ENCODE results near the gene SH3PXD2A.
"Not testable (repeated sequence)": the region's sequence is repeated elsewhere in the genome, so short reads cannot be mapped to it uniquely, and the experiment has no call there.

The SH3PXD2A gene

DNA sequence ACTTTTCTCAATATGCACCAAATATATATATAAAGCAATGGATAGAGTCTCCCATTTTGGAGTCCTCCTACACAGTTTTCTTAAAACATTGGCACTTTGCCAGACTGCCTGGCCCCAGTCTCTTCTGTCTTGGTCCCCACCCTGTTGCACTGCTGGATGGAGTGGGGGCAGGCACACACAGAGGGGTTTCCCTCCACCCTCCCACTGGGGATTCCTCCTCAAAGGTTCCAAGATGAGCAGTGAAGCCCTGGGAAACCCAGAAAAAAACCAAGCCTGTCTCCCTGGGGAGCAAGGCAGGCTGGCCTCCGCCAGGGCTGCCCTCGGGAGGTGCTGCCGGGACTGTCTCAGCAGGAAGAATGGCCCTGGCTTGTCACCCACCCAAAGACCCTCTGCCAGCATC, 68.0 kb downstream of the SH3PXD2A start:
- H3K4me3 ChIP-seq (ENCODE audit: low read length), result no peak overlapping the region
- H3K4me1 ChIP-seq (ENCODE audit: control insufficient read depth, insufficient read depth, low read length), result peaks cover 9% of the 10 kb centered on the region
- H3K9ac ChIP-seq (ENCODE audit: low read length), result no peak overlapping the region
- H3K27me3 ChIP-seq (ENCODE audit: control insufficient read depth, insufficient read depth, low read length), result no peaks in the 10 kb centered on the region
- H3K27ac ChIP-seq (ENCODE audit: low read depth, low read length), result no peak overlapping the region
- no peaks in the 10 kb centered on the region for H3K36me3 ChIP-seq (ENCODE audit: control insufficient read depth, insufficient read depth, low read length)

DNA sequence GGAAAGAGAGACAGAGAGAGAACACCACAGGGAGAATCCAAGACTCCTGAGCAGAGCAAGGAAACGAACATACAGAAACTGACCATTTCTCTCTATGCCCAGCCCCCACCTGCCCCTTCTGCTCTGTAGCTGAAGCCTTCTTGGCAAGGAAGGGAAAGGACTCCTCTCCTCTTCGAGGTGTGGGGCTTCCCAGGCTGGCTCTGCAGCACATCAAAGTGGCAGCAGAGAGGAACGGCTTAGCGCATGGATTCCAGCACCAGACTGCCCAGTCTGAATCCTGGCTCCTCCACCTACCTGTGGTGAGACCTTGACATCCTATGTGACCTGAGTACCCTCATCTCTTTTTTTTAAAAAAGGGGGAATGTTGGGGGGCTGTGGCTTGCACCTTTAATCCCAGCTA, 69.4 kb downstream of the SH3PXD2A start:
- Histone ChIP-seq H3K4me1 (ENCODE audit: control insufficient read depth, insufficient read depth, low read length) (peaks cover 9% of the 10 kb centered on the region), H3K27me3 (ENCODE audit: control insufficient read depth, insufficient read depth, low read length) (no peaks in the 10 kb centered on the region), H3K4me3 (ENCODE audit: low read length) (no peak overlapping the region), H3K27ac (ENCODE audit: low read depth, low read length) (no peak overlapping the region), H3K36me3 (ENCODE audit: control insufficient read depth, insufficient read depth, low read length) (no peaks in the 10 kb centered on the region), H3K9ac (ENCODE audit: low read length) (no peak overlapping the region)

DNA sequence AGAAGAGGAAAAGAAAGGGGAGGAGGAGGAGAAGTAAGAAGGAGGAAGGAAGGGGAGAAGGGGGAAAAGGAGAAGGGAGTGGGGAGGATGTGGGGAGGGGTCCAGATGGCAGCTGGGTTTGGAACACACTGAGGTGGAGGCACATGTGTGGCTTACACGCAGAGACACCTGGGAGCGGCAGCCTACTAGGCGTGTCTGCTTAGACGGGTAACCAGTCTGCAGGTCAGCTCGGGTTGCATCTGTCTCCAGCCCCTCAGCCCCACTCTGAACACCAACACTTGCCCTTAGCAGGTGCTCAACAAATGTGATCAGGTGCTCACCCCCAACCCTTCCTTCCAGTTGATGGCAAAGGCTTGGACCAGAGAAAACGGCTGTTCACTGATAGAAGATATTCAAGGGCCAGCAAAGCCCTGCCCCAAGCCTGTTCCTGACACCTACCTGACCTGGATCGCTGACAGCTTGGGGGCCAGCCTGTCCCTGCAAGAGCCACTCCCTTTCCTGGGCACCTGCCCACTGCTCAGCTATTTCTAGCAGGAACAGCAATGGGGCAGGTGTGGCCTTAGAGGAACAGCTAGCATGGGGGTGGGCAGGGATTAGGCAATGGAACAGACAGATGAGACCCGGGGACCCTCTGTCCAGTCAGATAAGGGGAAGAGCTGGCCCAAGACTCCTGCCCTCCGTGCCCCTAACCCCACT, 70.5 kb downstream of the SH3PXD2A start:
- H3K4me1 ChIP-seq (ENCODE audit: control insufficient read depth, insufficient read depth, low read length), result peaks cover 12% of the 10 kb centered on the region
- H3K9ac ChIP-seq (ENCODE audit: low read length), result no peak overlapping the region
- H3K4me3 ChIP-seq (ENCODE audit: low read length), result no peak overlapping the region
- H3K27ac ChIP-seq (ENCODE audit: low read depth, low read length), result no peak overlapping the region
- H3K36me3 ChIP-seq (ENCODE audit: control insufficient read depth, insufficient read depth, low read length), result no peaks in the 10 kb centered on the region
- H3K27me3 ChIP-seq (ENCODE audit: control insufficient read depth, insufficient read depth, low read length), result no peaks in the 10 kb centered on the region

DNA sequence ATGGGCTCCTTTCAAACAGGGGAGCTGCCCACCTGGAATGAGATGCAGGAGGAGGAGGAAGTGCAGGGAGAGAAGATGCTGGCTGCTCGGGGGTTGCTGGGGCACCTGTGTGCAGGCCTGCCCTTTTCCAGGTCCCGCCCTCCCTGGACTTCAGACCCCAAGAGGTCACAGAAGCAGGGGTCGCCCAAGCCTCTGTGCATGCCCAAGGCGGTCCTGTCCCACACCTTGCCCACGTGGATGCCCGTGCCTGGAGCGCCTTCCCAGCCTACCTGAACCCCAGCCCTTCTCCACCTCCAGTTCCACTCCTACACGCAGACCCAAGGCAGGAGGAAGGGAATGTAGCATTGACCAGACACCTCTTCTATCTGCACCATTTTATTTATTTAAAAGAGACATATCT, 71.3 kb downstream of the SH3PXD2A start:
- Histone ChIP-seq H3K27me3 (ENCODE audit: control insufficient read depth, insufficient read depth, low read length) (no peaks in the 10 kb centered on the region), H3K36me3 (ENCODE audit: control insufficient read depth, insufficient read depth, low read length) (no peaks in the 10 kb centered on the region), H3K4me3 (ENCODE audit: low read length) (no peak overlapping the region), H3K9ac (ENCODE audit: low read length) (no peak overlapping the region), H3K4me1 (ENCODE audit: control insufficient read depth, insufficient read depth, low read length) (peaks cover 17% of the 10 kb centered on the region), H3K27ac (ENCODE audit: low read depth, low read length) (no peak overlapping the region)

DNA sequence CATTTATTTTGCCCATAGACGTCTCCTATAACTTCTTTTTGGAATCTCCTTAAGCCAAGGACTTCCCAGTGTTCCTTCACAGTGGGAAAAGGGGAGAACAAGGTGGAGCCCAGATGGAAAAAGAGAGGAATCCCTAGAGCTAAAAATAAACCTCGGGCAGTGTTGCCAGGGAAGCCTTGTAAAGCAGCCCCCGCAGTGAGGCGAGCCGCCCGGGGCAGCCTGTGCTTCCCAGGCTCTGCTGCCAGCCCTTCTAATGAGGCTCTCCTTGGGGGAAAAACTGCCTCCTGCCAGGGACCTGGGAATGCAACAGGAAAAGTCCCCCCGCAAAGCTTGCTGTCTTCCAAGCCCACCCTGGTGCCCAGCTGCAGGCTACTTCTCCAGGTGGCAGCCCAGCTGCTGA, 71.7 kb downstream of the SH3PXD2A start:
- Histone ChIP-seq H3K9ac (ENCODE audit: low read length) (no peak overlapping the region), H3K4me3 (ENCODE audit: low read length) (no peak overlapping the region), H3K36me3 (ENCODE audit: control insufficient read depth, insufficient read depth, low read length) (no peaks in the 10 kb centered on the region), H3K27me3 (ENCODE audit: control insufficient read depth, insufficient read depth, low read length) (no peaks in the 10 kb centered on the region), H3K4me1 (ENCODE audit: control insufficient read depth, insufficient read depth, low read length) (peaks cover 17% of the 10 kb centered on the region), H3K27ac (ENCODE audit: low read depth, low read length) (no peak overlapping the region)

DNA sequence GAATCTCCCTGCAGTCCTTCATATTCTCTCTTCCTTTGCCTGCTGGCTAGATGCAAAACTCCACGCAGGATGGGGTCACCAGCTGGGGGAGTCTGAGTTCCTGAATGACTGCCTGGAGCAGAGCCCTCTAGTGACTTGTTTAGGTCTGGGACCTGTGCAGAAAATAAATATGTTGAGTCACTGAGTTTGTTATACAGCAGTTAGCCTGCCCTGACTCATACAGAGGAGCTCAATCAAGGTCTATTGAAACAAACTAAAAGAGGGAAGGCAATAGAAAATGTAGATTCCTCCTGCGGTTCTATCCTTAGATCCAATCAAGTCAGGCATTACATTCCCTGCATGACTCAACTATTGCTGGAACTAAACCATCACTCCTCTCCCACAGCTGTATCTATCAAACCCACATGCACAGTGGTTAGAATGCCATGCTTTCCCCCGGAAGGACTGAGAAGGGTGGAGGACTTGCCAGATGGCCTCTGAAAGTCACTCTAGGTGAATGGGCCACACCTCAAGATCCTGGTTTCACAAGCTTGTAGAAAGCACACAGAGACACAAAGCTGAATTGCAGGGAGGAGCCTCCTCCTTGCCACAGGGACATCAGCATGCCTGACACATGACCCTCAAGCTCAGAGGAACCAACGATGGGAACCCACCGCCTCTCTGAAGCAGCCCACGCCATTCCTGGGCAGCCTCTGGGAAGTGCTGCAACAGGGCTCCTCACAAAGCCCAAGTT, 73.9 kb downstream of the SH3PXD2A start:
- Histone ChIP-seq H3K27ac (ENCODE audit: low read depth, low read length) (no peak overlapping the region), H3K36me3 (ENCODE audit: control insufficient read depth, insufficient read depth, low read length) (no peaks in the 10 kb centered on the region), H3K4me3 (ENCODE audit: low read length) (no peak overlapping the region), H3K4me1 (ENCODE audit: control insufficient read depth, insufficient read depth, low read length) (peaks cover 17% of the 10 kb centered on the region), H3K9ac (ENCODE audit: low read length) (no peak overlapping the region), H3K27me3 (ENCODE audit: control insufficient read depth, insufficient read depth, low read length) (no peaks in the 10 kb centered on the region)

DNA sequence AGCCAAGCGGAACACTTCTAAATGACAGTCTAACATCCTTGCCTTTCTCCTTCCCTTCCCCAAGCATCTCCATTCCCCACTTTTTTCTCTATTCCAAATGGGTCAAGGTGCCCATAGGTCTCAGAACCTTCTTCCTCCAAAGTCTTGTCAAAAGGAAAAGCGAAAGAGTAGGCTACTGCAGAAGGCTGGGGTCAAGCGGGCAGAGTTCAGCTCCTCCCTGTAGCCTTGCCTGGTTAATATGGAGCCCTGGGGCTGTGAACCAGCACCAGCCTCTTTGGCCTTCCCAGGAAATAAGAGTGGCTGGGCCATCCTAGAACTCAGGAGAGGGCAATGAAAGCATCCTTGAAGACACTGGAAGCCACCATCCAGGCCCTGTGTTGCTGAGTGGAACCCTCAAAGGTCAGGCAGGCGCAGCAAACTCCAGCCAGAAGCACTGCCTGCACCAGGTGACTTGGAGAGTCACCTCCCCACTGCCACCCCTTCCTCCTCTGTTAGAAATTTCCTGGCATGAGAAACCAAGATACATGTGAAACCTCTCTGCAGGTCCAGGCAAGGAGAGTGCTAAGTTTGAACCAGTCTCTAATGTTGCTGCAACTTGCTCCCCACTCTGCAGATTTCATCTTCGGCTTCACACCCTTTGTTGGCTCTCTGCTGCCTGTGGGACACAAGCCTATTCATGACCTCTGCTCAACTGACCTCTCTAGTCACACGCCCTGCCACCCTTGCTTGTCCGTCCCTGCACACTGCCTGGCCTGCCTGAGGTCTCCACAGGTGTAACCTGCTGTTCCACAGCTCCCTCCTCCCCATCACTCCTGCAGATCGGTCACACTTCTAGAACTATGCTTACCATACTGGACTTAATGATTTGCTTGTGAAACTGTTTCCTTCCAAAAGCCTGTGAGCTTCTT, 74.9 kb downstream of the SH3PXD2A start:
- no peaks in the 10 kb centered on the region for H3K36me3 ChIP-seq (ENCODE audit: control insufficient read depth, insufficient read depth, low read length)
- H3K27me3 ChIP-seq (ENCODE audit: control insufficient read depth, insufficient read depth, low read length), result no peaks in the 10 kb centered on the region
- no peak overlapping the region for H3K4me3 ChIP-seq (ENCODE audit: low read length)
- no peak overlapping the region for H3K27ac ChIP-seq (ENCODE audit: low read depth, low read length)
- H3K4me1 ChIP-seq (ENCODE audit: control insufficient read depth, insufficient read depth, low read length), result peaks cover 14% of the 10 kb centered on the region
- H3K9ac ChIP-seq (ENCODE audit: low read length), result no peak overlapping the region

DNA sequence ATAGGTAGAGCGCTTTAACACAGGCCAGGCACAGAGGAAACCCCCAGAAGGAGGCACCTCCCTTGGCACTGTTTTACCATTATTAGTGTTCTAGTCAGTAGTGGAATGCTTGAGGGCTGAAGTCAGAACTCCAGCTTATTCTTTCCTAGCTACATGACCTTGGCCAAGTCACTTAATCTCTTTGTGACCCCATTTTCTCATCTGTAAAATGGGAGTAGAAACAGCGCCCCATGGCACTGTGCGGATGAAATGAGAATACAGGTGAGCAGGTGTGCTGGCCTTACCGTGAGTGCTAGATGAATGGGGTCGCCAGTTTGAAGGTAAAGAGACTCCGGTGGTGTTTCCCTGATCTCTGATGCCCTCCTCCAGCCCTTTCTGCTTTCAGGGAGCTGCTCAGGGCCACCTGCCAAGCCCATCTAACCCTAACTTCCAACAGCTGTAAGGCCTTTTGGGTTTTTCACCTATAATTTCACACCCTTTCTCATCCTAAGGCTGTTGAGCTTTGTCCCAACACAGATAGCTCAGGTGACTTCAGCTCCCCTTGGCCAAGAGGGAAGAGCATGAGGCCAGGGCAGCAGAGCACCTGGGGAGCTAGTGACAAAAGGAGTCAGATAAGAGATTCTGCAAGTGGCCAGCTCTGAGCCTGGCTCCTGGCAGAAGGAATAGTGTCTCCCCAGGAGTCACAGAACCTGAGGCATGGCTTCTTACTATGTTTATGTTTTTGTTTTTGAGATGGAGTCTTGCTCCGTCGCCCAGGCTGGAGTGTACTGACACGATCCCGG, 76.8 kb downstream of the SH3PXD2A start:
- H3K4me1 ChIP-seq (ENCODE audit: control insufficient read depth, insufficient read depth, low read length), result peaks cover 11% of the 10 kb centered on the region

DNA sequence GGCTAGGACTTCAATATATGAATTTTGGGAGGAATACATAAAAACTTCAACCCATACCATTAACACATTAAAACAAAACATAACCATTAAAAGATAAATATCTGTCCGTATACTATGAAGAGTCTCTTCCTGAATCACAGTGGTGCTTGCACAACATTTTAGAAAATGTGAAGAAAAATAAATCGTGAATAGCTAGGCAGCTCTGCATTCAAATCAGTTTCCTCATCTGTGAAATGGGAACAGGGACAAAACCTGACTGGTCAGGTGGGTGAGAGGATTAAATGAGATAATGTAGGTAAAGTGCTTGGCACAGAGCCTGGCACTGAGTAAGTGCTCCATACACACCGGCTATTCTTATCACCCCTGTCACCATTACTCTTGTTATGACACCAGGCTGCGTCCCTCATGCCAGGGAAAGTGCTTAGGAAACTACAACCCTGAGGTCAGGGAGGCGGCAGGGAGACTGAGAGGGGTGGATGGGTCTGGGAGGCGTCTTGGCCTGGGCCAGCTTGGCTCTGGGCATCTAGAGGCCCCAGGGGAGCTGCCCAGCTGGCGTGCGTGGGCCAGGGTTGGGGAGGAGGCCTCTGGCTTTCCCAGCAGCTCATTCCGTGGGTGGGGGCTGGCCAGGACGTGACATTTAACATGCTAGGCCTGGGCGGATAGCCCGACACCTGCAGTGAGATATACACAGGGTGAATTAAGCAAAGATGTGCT, 78.3 kb downstream of the SH3PXD2A start:
- no peak overlapping the region for H3K4me3 ChIP-seq (ENCODE audit: low read length)
- H3K9ac ChIP-seq (ENCODE audit: low read length), result no peak overlapping the region

More for the DNA sequence above, 76.8 kb downstream of the SH3PXD2A start:
- no peak overlapping the region for H3K4me3 ChIP-seq (ENCODE audit: low read length)
- no peak overlapping the region for H3K27ac ChIP-seq (ENCODE audit: low read depth, low read length)
- H3K27me3 ChIP-seq (ENCODE audit: control insufficient read depth, insufficient read depth, low read length), result no peaks in the 10 kb centered on the region
- no peaks in the 10 kb centered on the region for H3K36me3 ChIP-seq (ENCODE audit: control insufficient read depth, insufficient read depth, low read length)
- no peak overlapping the region for H3K9ac ChIP-seq (ENCODE audit: low read length)

DNA sequence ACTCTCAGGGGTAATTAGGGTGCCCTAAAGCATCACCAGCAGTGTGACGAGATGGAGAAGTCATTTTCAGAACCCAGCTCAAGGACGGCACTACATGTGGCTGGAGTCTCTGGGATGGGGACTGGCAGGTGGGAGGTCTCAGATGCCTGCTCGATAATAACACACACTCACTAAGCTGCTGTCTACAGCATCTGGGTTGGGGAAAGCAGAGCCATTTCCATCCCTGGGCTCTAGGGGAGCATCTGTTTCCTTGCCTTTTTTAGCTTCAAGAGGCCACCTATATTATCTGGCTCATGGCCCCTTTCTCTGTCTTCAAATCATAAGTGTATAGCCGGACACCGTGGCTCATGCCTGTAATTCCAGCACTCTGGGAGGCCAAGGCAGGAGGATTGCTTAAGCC, 79.6 kb downstream of the SH3PXD2A start:
- Histone ChIP-seq H3K36me3 (ENCODE audit: control insufficient read depth, insufficient read depth, low read length) (no peaks in the 10 kb centered on the region), H3K4me1 (ENCODE audit: control insufficient read depth, insufficient read depth, low read length) (peaks cover 11% of the 10 kb centered on the region)

More for the DNA sequence above, 78.3 kb downstream of the SH3PXD2A start:
- Histone ChIP-seq H3K27me3 (ENCODE audit: control insufficient read depth, insufficient read depth, low read length) (no peaks in the 10 kb centered on the region), H3K27ac (ENCODE audit: low read depth, low read length) (no peak overlapping the region), H3K4me1 (ENCODE audit: control insufficient read depth, insufficient read depth, low read length) (peaks cover 11% of the 10 kb centered on the region), H3K36me3 (ENCODE audit: control insufficient read depth, insufficient read depth, low read length) (no peaks in the 10 kb centered on the region)

DNA sequence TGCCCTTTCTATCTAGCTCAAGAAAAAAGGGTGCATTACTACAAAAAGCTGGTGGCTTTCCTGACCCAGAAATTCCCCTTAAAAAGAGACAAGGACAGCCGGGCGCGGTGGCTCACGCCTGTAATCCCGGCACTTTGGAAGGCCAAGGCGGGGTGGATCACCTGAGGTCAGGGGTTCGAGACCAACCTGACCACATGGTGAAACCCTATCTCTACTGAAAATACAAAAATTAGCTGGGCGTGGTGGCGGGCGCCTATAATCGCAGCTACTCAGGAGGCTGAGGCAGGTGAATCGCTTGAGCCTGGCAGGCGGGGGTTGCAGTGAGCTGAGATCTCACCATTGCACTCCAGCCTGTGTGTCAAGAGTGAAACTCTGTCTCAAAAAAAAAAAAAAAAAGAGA, 82.5 kb downstream of the SH3PXD2A start:
- not testable (repeated sequence) for H3K27me3 ChIP-seq (ENCODE audit: control insufficient read depth, insufficient read depth, low read length); H3K36me3 ChIP-seq (ENCODE audit: control insufficient read depth, insufficient read depth, low read length); H3K4me1 ChIP-seq (ENCODE audit: control insufficient read depth, insufficient read depth, low read length); H3K9ac ChIP-seq (ENCODE audit: low read length)
- Histone ChIP-seq H3K27ac (ENCODE audit: low read depth, low read length) (peak overlapping the region; percentile 65), H3K4me3 (ENCODE audit: low read length) (peak overlapping the region; percentile 71)

More for the DNA sequence above, 79.6 kb downstream of the SH3PXD2A start:
- Histone ChIP-seq H3K27ac (ENCODE audit: low read depth, low read length) (no peak overlapping the region), H3K9ac (ENCODE audit: low read length) (no peak overlapping the region), H3K4me3 (ENCODE audit: low read length) (no peak overlapping the region), H3K27me3 (ENCODE audit: control insufficient read depth, insufficient read depth, low read length) (no peaks in the 10 kb centered on the region)

Measured in rectal smooth muscle tissue (tissue), 1 donor.